WERI-Rb-1 (cell line): ENCODE data around the gene EXOC3L1.

Experiments used
- DNase-seq: peaks from one replicate; pipeline ENCODE4 v3.0.0-alpha.2; 2020
- H3K27ac ChIP-seq: fragments of 250-450 bp; sonication (Bioruptor Pico); 2 replicates; pipeline ENCODE4 v1.5.1; 2020; ENCODE audit warnings: mild to moderate bottlenecking, moderate library complexity
- H3K27me3 ChIP-seq: fragments of 250-450 bp; sonication (Bioruptor Pico); 2 replicates; pipeline ENCODE4 v1.5.1; 2021; ENCODE audit warnings: mild to moderate bottlenecking, low read depth, moderate library complexity; ENCODE audit not compliant: insufficient read depth, severe bottlenecking
- H3K36me3 ChIP-seq: fragments of 250-450 bp; sonication (Bioruptor Pico); 2 replicates; pipeline ENCODE4 v1.5.1; 2020; ENCODE audit warnings: mild to moderate bottlenecking, moderate library complexity
- H3K4me3 ChIP-seq: 2 replicates; pipeline ENCODE4 v1.5.1; 2011; ENCODE audit warnings: low read depth, mild to moderate bottlenecking, control low read depth, low read length
- H3K9me3 ChIP-seq: fragments of 250-450 bp; sonication (Bioruptor Pico); 2 replicates; pipeline ENCODE4 v1.5.1; 2021; ENCODE audit warnings: mild to moderate bottlenecking, moderate library complexity; ENCODE audit not compliant: severe bottlenecking
- CTCF ChIP-seq: IDR thresholded peaks from 2 replicates; pipeline ENCODE4 v1.5.1; 2011; ENCODE audit warnings: low read depth, mild to moderate bottlenecking, control low read depth, inconsistent platforms, low read length

Gene EXOC3L1

GRCh38 chr16:67157892-67158635 is 31.9 kb downstream of the EXOC3L1 start:
- Histone ChIP-seq H3K27me3 (peaks cover 6% of the 10 kb centered on the region), H3K27ac (no peak overlapping the region), H3K36me3 (no peaks in the 10 kb centered on the region), H3K4me3 (no peak overlapping the region), H3K9me3 (no peaks in the 10 kb centered on the region)
- no peak for TF ChIP-seq CTCF
- no peak for DNase-seq

GRCh38 chr16:67157106-67157748 is 32.7 kb downstream of the EXOC3L1 start:
- Histone ChIP-seq H3K9me3 (no peaks in the 10 kb centered on the region), H3K27me3 (peaks cover 6% of the 10 kb centered on the region), H3K36me3 (no peaks in the 10 kb centered on the region), H3K4me3 (no peak overlapping the region), H3K27ac (no peak overlapping the region)
- no peak for TF ChIP-seq CTCF
- no peak for DNase-seq

GRCh38 chr16:67156143-67156844 is 33.6 kb downstream of the EXOC3L1 start:
- Histone ChIP-seq H3K27me3 (peaks cover 6% of the 10 kb centered on the region), H3K4me3 (no peak overlapping the region), H3K36me3 (no peaks in the 10 kb centered on the region), H3K27ac (no peak overlapping the region), H3K9me3 (no peaks in the 10 kb centered on the region)
- no peak for TF ChIP-seq CTCF
- DNase-seq = no peak

GRCh38 chr16:67155295-67156142 is 34.4 kb downstream of the EXOC3L1 start:
- Histone ChIP-seq H3K27me3 (peaks cover 6% of the 10 kb centered on the region), H3K27ac (no peak overlapping the region), H3K4me3 (peak overlapping the region; percentile 5), H3K36me3 (no peaks in the 10 kb centered on the region), H3K9me3 (no peaks in the 10 kb centered on the region)
- DNase-seq = peak; percentile 65
- TF ChIP-seq CTCF = peak; percentile 97

GRCh38 chr16:67154578-67155294 is 35.2 kb downstream of the EXOC3L1 start:
- no peak overlapping the region for H3K27ac ChIP-seq
- peak overlapping the region; percentile 5 for H3K4me3 ChIP-seq
- DNase-seq = no peak
- TF ChIP-seq CTCF = no peak
- no peaks in the 10 kb centered on the region for H3K9me3 ChIP-seq
- H3K36me3 ChIP-seq = peaks cover under 1% of the 10 kb centered on the region; the same call in 1 of the 2 replicates
- peaks cover 6% of the 10 kb centered on the region for H3K27me3 ChIP-seq
